OCI-LY7 (cell line): ENCODE data around the gene FAM9C.

Experiments used
- EZH2phosphoT487 ChIP-seq: fragments of 200-600 bp; sonication (generic); IDR thresholded peaks from 2 replicates; pipeline ENCODE4 v1.6.1; 2018; ENCODE audit warnings: low read depth, borderline replicate concordance, mild to moderate bottlenecking, mixed run types, antibody characterized with exemption, low read length, moderate library complexity, mixed read lengths
- TF ChIP-seq, protein P1 (sequence below): fragments of 200-600 bp; sonication (generic); conservative IDR thresholded peaks from 2 replicates; pipeline ENCODE4 v1.5.1; 2014; ENCODE audit warnings: mild to moderate bottlenecking, antibody characterized with exemption, low read length, moderate library complexity, mixed read lengths

DNA sequence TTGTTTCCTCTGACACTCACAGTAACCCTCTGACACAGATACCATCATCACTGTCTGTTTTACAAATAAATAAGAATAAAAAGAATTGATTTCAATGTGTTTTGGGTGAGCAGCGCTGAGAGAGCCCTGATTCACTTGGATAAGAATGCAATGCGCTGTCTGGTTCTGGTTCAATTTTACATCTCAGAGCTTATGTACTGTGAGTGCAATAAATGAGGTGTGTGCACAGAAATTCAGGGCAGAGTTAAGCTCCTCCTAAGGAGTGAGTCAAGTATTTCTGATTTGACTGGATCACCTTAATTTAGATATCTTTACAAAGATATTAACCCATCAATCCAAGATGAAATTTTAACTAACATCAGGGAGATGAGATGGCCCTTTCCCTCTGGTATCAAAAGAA, 11.2 kb downstream of the FAM9C start:
- TF ChIP-seq, protein P1, sequence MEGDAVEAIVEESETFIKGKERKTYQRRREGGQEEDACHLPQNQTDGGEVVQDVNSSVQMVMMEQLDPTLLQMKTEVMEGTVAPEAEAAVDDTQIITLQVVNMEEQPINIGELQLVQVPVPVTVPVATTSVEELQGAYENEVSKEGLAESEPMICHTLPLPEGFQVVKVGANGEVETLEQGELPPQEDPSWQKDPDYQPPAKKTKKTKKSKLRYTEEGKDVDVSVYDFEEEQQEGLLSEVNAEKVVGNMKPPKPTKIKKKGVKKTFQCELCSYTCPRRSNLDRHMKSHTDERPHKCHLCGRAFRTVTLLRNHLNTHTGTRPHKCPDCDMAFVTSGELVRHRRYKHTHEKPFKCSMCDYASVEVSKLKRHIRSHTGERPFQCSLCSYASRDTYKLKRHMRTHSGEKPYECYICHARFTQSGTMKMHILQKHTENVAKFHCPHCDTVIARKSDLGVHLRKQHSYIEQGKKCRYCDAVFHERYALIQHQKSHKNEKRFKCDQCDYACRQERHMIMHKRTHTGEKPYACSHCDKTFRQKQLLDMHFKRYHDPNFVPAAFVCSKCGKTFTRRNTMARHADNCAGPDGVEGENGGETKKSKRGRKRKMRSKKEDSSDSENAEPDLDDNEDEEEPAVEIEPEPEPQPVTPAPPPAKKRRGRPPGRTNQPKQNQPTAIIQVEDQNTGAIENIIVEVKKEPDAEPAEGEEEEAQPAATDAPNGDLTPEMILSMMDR, result no peak
- no peak for TF ChIP-seq EZH2phosphoT487
